Right lobe of liver (tissue), 6 donors: Measurements from ENCODE around the gene RAPGEF3. TPM values are rescaled to one million over a fixed set of nuclear protein-coding genes. Genes with fewer than 3 reads are reported as not detected.

ENCODE experiments used
- ATAC-seq, 4 donors: fragments of 200-7000 bp; cut with Tn5 transposase; one replicate each; pipeline ENCODE4 v1.9.1; 2020; ENCODE audit warnings: mild to moderate bottlenecking in 4 of 4, moderate library complexity in 4 of 4
- DNase-seq, 3 donors: peaks; one replicate each; pipeline ENCODE4 v3.0.0-alpha.2; 2020
- H3K27ac ChIP-seq, 3 donors: fragments of 200-600 bp; one replicate each; pipeline ENCODE4 v1.8.0; 2022
- H3K27me3 ChIP-seq, 2 donors: fragments of 200-600 bp; one replicate each; pipeline ENCODE4 v1.8.0; 2022
- H3K36me3 ChIP-seq, 4 donors: fragments of 200-600 bp; sonication (generic) in 1 of 4; one replicate each; pipeline versions ENCODE4 v1.5.1 to v1.8.0; 2017 to 2022; ENCODE audit warnings: control low read depth in 1 of 4
- H3K4me1 ChIP-seq, 4 donors: fragments of 200-600 bp; sonication (generic) in 1 of 4; one replicate each; pipeline versions ENCODE4 v1.5.1 to v1.8.0; 2017 to 2022; ENCODE audit warnings: control low read depth in 1 of 4
- H3K4me3 ChIP-seq, 3 donors: fragments of 200-600 bp; one replicate each; pipeline ENCODE4 v1.8.0; 2022
- H3K9me3 ChIP-seq, 4 donors: fragments of 200-600 bp; sonication (generic) in 1 of 4; one replicate each; pipeline versions ENCODE4 v1.5.1 to v1.8.0; 2017 to 2022; ENCODE audit warnings: control low read depth in 1 of 4
- CTCF ChIP-seq, 4 donors: fragments of 200-600 bp in 3 of 4; fragments of 450-650 bp in 1 of 4; IDR thresholded peaks; one replicate each; pipeline versions ENCODE4 v1.5.1 to v1.8.0; 2016 to 2022; ENCODE audit warnings: antibody characterized with exemption in 4 of 4, mild to moderate bottlenecking in 2 of 4
- POLR2A ChIP-seq: fragments of 450-650 bp; IDR thresholded peaks from one replicate; pipeline ENCODE4 v1.6.1; 2017; ENCODE audit warnings: antibody characterized with exemption, mild to moderate bottlenecking
- WGBS: methylation state at CpG from one replicate; pipeline ENCODE4 v1.1.6; 2018; ENCODE audit warnings: low coverage, low lambda C conversion rate; ENCODE audit not compliant: insufficient coverage; ENCODE audit errors: missing lambda C conversion rate; 5-methylcytosine and 5-hydroxymethylcytosine counted together
- intact Hi-C, 2 donors: fragments of 100-400 bp; cut with DNase I; formaldehyde crosslinking; loops; one replicate each; pipeline versions ENCODE4 v1.11.2 to v1.14.1; 2022
- total RNA-seq, 6 experiments: library from RNA; depleted of rRNA in 2 of 6; stranded (reverse); fragments of >200 nt in 2 of 6; fragmentation: NEBNext Ultra II Directional in 3 of 6; extraction: Animal tissue kit (Norgen Biotek cat#: 25700) in 3 of 6; gene quantifications; one replicate each; pipeline versions ENCODE4 v1.1.0 to v1.2.4, GENCODE V29; 2016 to 2023
- donor health status: DM: no; HTN: yes; CAD: no.
- donor health status: DM: no; HTN: no; CAD: no.
- donor health status: DM: no; HTN: no; CAD: no.
- donor health status: DM: no; HTN: yes; CAD: no.
- donor health status: DM: no; HTN: yes; CAD: no.

The RAPGEF3 gene
- total RNA-seq, 6 experiments from 2014 or later = 0.81 to 4.6 (median 2.6) TPM

GRCh38 chr12:47698631-47699030 is 60.0 kb downstream of the RAPGEF3 start:
- TF ChIP-seq CTCF (IDR thresholded peaks at IDR 0.05) (no peak), POLR2A (no peak)
- H3K4me3 ChIP-seq = no peak overlapping the region
- DNase-seq (no peak), ATAC-seq (no peak)
- no peaks in the 10 kb centered on the region for H3K9me3 ChIP-seq
- no peaks in the 10 kb centered on the region for H3K27me3 ChIP-seq
- peaks cover 0 to 9% (median 3%) of the 10 kb centered on the region in 4 donors for H3K36me3 ChIP-seq
- no peaks in the 10 kb centered on the region for H3K4me1 ChIP-seq
- intact Hi-C loops = no loop called here
- H3K27ac ChIP-seq = no peak overlapping the region
- WGBS = 95% methylated on average over 7 of the region's 7 CpGs

- intact Hi-C loops = no loop called here
- H3K4me3 ChIP-seq = no peak overlapping the region
- DNase-seq (no peak), ATAC-seq (no peak)
- H3K9me3 ChIP-seq = no peaks in the 10 kb centered on the region
- H3K27ac ChIP-seq = no peak overlapping the region
- no peaks in the 10 kb centered on the region for H3K4me1 ChIP-seq
- no peaks in the 10 kb centered on the region for H3K27me3 ChIP-seq
- TF ChIP-seq CTCF (IDR thresholded peaks at IDR 0.05) = no peak
- TF ChIP-seq POLR2A = no peak
- 67% methylated on average over 4 of the region's 4 CpGs for WGBS
- peaks cover 0 to 9% (median 3%) of the 10 kb centered on the region in 4 donors for H3K36me3 ChIP-seq
Observed at GRCh38 chr12:47698055-47698454, 60.6 kb downstream of the RAPGEF3 start.

GRCh38 chr12:47689215-47689614 is 69.5 kb downstream of the RAPGEF3 start:
- WGBS = 63% methylated on average over 2 of the region's 2 CpGs
- intact Hi-C loops = no loop called here

GRCh38 chr12:47687636-47688035 is 71.0 kb downstream of the RAPGEF3 start:
- no peak overlapping the region for H3K27ac ChIP-seq
- ATAC-seq = no peak
- H3K4me1 ChIP-seq = no peaks in the 10 kb centered on the region
- H3K27me3 ChIP-seq = no peaks in the 10 kb centered on the region
- no peak overlapping the region for H3K4me3 ChIP-seq
- H3K9me3 ChIP-seq = no peaks in the 10 kb centered on the region
- DNase-seq = no peak
- TF ChIP-seq CTCF (IDR thresholded peaks at IDR 0.05) (no peak), POLR2A (no peak)
- intact Hi-C loops = no loop called here
- H3K36me3 ChIP-seq = no peaks in the 10 kb centered on the region
- WGBS = 60% methylated on average over 3 of the region's 3 CpGs

More at GRCh38 chr12:47689215-47689614, 69.5 kb downstream of the RAPGEF3 start:
- H3K9me3 ChIP-seq = no peaks in the 10 kb centered on the region
- H3K4me1 ChIP-seq = no peaks in the 10 kb centered on the region
- H3K27ac ChIP-seq = no peak overlapping the region
- H3K36me3 ChIP-seq = no peaks in the 10 kb centered on the region
- no peak overlapping the region for H3K4me3 ChIP-seq
- TF ChIP-seq CTCF (IDR thresholded peaks at IDR 0.05) (no peak), POLR2A (no peak)
- H3K27me3 ChIP-seq = no peaks in the 10 kb centered on the region
- ATAC-seq (peak in 2 of 4 donors; percentile 48 to 67), DNase-seq (peak in 1 of 3 donors; percentile 20)
